HEK293T (cell line): Measurements from ENCODE around the gene MAP3K5.

ENCODE experiments used
- BHLHE40 ChIP-seq: fragments of 450-650 bp; IDR thresholded peaks from 2 replicates; pipeline ENCODE4 v1.6.1; 2016; ENCODE audit warnings: mild to moderate bottlenecking, moderate library complexity, borderline replicate concordance
- FOXM1 ChIP-seq: fragments of 450-650 bp; IDR thresholded peaks from 2 replicates; pipeline ENCODE4 v1.6.1; 2017; ENCODE audit warnings: mild to moderate bottlenecking, borderline replicate concordance
- LEF1 ChIP-seq: fragments of 450-650 bp; IDR thresholded peaks from 2 replicates; pipeline ENCODE4 v1.6.1; 2017; ENCODE audit warnings: mild to moderate bottlenecking, borderline replicate concordance
- SP1 ChIP-seq: fragments of 450-650 bp; IDR thresholded peaks from 2 replicates; pipeline ENCODE4 v1.6.1; 2017
- ZNF384 ChIP-seq: fragments of 450-650 bp; IDR thresholded peaks from 2 replicates; pipeline ENCODE4 v1.6.1; 2016

GRCh38 chr6:136783021-136783420 is 9.3 kb downstream of the MAP3K5 start:
- TF ChIP-seq FOXM1, result no peak
- no peak for TF ChIP-seq LEF1
- TF ChIP-seq ZNF384, result no peak
- TF ChIP-seq BHLHE40, result no peak
- no peak for TF ChIP-seq SP1
